Measurements from ENCODE around the gene TXNDC11.

Gene TXNDC11

GRCh38 chr16:11748404-11749254, 6.0 kb upstream of the TXNDC11 start:
- DNase-seq: peak; percentile 9

DNA sequence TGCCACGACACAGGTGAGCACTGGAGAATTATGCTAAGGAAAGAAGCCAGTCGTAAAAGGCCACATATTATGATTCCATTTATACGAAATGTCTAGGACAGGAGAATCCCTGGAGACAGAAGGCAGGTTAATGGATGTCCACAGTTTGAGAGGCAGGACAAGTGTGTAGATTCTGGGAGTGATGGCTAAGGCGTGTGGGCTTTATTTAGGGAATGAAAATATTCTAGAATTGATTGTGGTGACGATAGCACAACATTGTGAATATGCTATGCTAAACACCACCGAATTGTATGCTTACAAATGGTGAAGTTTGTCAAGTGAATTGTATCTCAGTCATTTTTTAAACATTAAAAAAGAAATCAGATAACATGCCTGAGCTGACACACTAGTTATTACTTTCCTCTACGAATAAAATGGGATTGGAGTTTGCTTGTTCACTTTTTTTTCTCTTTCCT, 5.3 kb upstream of the TXNDC11 start:
- DNase-seq: no peak

- DNase-seq: peak; percentile 48
Observed at GRCh38 chr16:11744075-11744470, 1.4 kb upstream of the TXNDC11 start.

- DNase-seq: peak; percentile 58
Observed at GRCh38 chr16:11743308-11744074, 834 bp upstream of the TXNDC11 start.

DNA sequence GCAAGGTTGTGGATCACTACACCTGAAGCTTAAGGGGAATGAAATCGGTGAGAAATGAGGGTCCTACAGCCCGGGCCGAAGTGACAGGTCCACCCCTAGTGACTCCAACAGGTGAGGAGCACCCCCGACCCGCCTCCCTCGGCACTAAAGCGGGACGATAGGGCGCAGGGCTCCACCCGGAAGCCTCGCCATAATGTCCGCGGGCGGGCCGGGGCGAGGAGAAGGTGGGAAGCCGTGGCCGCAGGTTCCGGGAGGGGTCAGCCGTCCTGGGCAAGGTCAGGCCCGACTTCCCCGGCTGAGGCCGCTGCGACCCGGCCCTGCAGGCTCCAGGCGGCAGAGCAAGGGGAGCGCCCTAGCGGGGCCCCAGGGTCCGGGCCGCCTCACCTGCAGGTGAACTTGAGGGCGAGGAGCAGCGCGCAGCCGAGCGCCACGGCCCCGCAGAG, 543 bp downstream of the TXNDC11 start:
- DNase-seq: peak; percentile 78

GRCh38 chr16:11740567-11740966, 2.1 kb downstream of the TXNDC11 start:
- DNase-seq: peak; percentile 48

GRCh38 chr16:11738742-11739544, 3.7 kb downstream of the TXNDC11 start:
- no peak for DNase-seq

DNA sequence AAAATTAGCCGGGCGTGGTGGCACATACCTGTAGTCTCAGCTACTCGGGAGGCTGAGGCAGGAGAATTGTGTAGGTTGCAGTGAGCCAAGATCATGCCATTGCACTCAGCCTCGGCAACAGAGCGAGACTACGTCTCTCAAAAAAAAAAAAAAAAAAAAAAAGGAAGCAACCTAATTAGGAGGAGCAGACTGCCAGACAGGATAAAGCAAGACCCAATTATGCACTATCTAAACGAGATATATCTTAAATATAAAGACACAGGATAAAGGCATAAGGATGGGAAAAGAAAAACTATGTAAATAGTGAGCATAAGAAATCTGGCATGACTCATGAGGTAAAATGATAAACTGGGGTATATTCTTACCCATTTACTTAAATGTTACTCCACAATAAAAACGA, 4.9 kb downstream of the TXNDC11 start:
- DNase-seq: no peak

- no peak for DNase-seq
Observed at GRCh38 chr16:11736903-11737302, 5.8 kb downstream of the TXNDC11 start.

GRCh38 chr16:11735787-11736186, 6.9 kb downstream of the TXNDC11 start:
- DNase-seq: no peak

- no peak for DNase-seq
Observed at GRCh38 chr16:11734653-11735043, 8.0 kb downstream of the TXNDC11 start.

DNA sequence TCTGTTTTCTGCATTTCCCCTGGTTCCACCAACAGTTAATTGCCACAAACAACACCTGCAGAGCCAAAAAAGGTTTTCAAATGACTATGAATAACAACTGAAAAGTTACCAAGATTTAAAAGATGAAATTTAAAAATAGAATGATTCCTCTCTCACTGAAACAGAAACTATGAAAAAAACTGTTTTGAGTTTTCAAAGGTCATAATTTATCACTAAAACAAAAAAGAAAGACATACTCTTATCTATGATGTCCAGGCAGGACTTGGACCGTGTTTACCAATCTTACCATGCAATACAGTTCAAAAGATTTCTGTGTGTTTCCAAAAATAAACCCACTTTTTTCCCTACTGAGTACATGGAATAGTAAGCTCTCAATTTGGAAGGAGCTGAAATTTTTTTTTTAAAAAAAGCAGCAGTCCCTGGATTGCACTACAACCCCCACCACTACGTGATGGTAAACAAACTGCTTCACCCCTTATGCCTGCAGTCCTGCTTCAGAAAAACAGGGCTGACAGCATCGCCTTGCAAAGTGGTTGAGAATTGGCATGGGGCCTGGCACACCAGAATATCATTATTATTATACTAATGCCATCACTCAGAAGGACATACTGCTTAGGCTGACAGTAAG, 8.5 kb downstream of the TXNDC11 start:
- no peak for DNase-seq

- DNase-seq: no peak
Observed at GRCh38 chr16:11731222-11731621, 11.4 kb downstream of the TXNDC11 start.

DNA sequence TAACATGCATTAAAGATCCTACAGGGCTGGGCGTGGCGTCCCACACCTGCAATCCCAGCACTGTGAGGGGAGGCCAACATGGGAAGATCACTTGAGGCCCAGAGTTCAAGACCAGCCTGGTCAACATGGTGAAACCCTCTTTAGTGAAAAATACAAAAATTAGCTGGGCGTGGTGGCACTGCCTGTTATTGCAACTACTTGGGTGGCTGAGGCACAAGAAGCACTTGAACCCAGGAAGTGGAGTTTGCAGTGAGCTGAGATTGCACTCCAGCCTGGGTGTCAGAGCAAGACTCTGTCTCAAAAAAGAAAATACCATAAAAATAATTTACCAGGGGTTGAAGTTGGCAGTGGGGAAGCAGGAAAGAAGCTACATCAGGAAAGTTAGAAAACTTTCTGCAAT, 12.9 kb downstream of the TXNDC11 start:
- DNase-seq: no peak

- DNase-seq: no peak
Observed at GRCh38 chr16:11727796-11728543, 14.7 kb downstream of the TXNDC11 start.

DNA sequence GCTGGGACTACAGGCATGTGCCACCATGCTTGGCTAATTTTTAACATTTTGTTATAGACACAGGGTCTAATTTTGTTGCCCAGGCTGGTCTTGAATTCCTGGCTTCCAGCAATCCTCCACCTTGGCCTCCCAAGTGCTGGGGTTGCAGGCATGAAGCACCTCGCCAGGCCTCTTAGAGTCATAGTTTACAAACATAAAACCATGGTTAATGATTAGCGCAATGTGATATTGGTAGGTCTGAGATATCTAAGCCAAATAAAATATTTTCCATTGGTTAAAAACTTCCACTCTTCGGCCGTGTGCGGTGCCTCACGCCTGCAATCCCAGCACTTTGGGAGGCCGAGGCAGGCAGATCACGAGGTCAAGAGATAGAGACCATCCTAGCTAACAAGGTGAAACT, 16.6 kb downstream of the TXNDC11 start:
- DNase-seq: no peak

DNA sequence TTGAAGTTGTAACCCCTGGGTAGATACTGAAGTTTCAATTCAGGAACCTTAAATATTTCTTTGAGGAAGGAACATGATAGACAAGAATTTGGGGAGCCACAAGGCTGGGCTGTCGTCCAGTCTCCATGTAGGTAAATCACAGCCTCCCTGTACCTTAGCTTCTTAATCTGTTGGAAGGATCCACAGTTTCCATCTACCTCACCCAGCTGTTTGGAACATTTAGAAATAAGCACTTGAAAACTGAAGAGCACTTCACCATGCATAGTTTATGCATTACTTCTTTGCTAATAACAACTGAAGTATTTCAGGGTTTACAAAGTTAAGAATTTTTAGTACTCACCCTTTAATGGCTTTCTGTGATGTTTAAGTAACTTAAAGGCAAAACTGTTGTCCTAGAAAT, 17.2 kb downstream of the TXNDC11 start:
- no peak for DNase-seq

DNA sequence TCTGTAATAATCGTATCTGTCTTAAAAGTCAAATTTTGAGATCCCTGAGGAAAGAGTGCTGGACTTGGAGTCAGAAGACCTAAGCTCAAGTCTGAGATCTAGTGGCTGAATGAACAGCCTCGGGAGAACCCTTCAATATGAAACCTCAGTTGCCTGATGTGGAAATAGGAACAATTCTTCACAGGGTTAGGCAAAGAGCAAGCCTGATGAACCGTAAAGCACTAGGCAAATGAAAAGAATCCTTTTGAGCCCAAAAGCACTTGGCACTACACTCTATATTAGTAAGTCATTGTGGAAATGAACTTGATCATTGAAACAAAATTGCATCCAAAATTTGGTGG, 20.2 kb downstream of the TXNDC11 start:
- DNase-seq: no peak

DNA sequence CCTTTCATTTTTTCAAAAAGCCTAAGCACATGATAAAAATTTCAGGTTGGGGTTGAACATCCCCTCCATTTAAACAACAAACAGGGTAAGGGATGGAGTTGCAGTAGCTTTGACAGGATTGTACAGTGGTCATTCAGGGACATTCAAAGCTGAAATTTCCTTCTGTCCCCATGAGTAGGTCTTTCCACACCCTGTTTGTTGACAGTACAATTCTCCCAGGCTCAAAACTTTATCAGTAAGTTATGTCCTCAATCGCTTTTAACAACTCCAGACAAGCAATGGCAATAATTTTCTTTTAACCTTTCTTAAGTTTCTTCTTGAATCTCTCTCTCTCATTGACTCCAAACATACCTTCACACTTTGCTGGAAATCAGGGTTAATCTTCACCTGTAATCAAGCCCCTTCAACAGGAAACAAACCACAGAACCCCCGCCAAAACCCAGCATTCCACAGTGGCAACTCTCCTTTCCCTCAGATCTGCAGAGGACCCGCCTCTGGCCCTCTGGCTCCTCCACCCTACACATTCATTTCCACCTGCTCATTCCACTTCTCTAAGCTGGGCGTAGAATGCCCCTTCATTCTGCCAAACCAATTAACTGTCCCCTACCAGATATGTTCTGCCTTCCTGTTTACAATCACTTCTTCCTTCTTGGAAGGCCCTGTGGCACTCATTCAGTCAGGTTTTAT, 20.7 kb downstream of the TXNDC11 start:
- no peak for DNase-seq

GRCh38 chr16:11719762-11720161, 22.9 kb downstream of the TXNDC11 start:
- no peak for DNase-seq

- no peak for DNase-seq
Observed at GRCh38 chr16:11719171-11719570, 23.5 kb downstream of the TXNDC11 start.

DNA sequence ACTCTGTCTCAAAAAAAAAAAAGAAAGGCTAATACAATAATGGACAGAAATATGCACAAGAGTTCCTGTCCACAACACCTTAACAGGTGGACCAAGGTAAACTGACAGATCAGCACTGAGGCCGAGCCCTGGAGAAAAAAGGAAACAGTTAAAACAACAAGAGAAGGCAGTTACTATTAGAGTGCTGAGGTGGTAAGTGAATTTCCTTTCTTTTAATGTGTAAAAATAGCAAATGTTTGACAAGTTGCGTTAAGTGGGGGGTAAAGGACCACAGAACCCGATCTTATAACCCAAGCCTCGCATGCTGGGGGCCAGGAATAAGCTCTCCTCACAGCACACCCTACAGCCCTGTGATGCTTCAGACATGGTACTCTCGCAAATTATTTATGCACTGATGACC, 24.8 kb downstream of the TXNDC11 start:
- DNase-seq: no peak
